Panc1 (cell line): ENCODE data around the gene ZC3H18. TPM values are rescaled to one million over a fixed set of nuclear protein-coding genes. Genes with fewer than 3 reads are reported as not detected.

ENCODE experiments used
- ATAC-seq: fragments of 200-7000 bp; cut with Tn5 transposase; 2 replicates; pipeline ENCODE4 v1.9.1; 2020; ENCODE audit warnings: mild to moderate bottlenecking, moderate library complexity
- BruUV-seq: library from RNA; stranded (reverse); fragments of 400-500 nt; replicated peaks from 2 replicates; lab custom pipeline; 2021; lab: Mats Ljungman, UMichigan
- CTCF ChIA-PET: fragments of 300-600 bp; sonication (Branson Sonifier 250); formaldehyde crosslinking; loops from one replicate; lab custom pipeline; 2022; ENCODE audit warnings: antibody characterized with exemption; lab: Charles Lee
- POLR2A ChIA-PET: fragments of 300-600 bp; sonication (Branson Sonifier 250); formaldehyde crosslinking; loops from one replicate; lab custom pipeline; 2022; ENCODE audit warnings: antibody characterized with exemption; lab: Charles Lee
- DNase-seq: peaks from one replicate; pipeline ENCODE4 v3.0.0-alpha.2; 2010; ENCODE audit warnings: low read depth, low spot score
- H3K27ac ChIP-seq: 2 replicates; pipeline ENCODE4 v1.5.1; 2011; ENCODE audit warnings: mild to moderate bottlenecking, low read length, inconsistent platforms
- H3K27me3 ChIP-seq: fragments of 200-500 bp; sonication (Bioruptor generic); 2 replicates; pipeline ENCODE4 v1.6.0; 2014; ENCODE audit warnings: low read length, inconsistent platforms; ENCODE audit not compliant: control insufficient read depth, insufficient read depth
- H3K36me3 ChIP-seq: fragments of 200-500 bp; sonication (Bioruptor generic); 2 replicates; pipeline ENCODE4 v1.5.1; 2014; ENCODE audit warnings: inconsistent platforms, mild to moderate bottlenecking, low read length, moderate library complexity; ENCODE audit not compliant: control insufficient read depth, insufficient read depth
- H3K4me1 ChIP-seq: 2 replicates; pipeline ENCODE4 v1.5.1; 2011; ENCODE audit warnings: inconsistent platforms, mild to moderate bottlenecking, low read length, moderate library complexity; ENCODE audit not compliant: control insufficient read depth, insufficient read depth
- H3K4me3 ChIP-seq, 2 experiments: 2 replicates each; pipeline ENCODE4 v1.5.1; 2011 to 2012; ENCODE audit warnings: low read depth in 2 of 2, low read length in 2 of 2, mild to moderate bottlenecking in 2 of 2, inconsistent platforms in 1 of 2, moderate library complexity in 1 of 2
- H3K9me3 ChIP-seq: fragments of 200-500 bp; sonication (Bioruptor generic); 2 replicates; pipeline ENCODE4 v1.5.1; 2014; ENCODE audit warnings: low read depth, mild to moderate bottlenecking, inconsistent platforms, low read length, moderate library complexity; ENCODE audit not compliant: control insufficient read depth, insufficient read depth
- CTCF ChIP-seq: fragments of 450-650 bp; IDR thresholded peaks from 2 replicates; pipeline ENCODE4 v1.5.1; 2017; ENCODE audit warnings: mild to moderate bottlenecking
- POLR2AphosphoS5 ChIP-seq: IDR thresholded peaks from 2 replicates; pipeline ENCODE4 v1.6.1; 2012; ENCODE audit warnings: mild to moderate bottlenecking, low read depth, low read length, moderate library complexity
- REST ChIP-seq, 2 experiments: IDR thresholded peaks; 2 replicates each; pipeline ENCODE4 v1.6.1; 2011 to 2012; ENCODE audit warnings: low read depth in 2 of 2, control low read depth in 1 of 2, low read length in 1 of 2, mild to moderate bottlenecking in 1 of 2, moderate library complexity in 1 of 2; ENCODE audit not compliant: insufficient read depth in 1 of 2
- SIN3A ChIP-seq: IDR thresholded peaks from 2 replicates; pipeline ENCODE4 v1.6.1; 2012; ENCODE audit warnings: low read depth, mild to moderate bottlenecking, low read length, moderate library complexity, borderline replicate concordance; ENCODE audit not compliant: insufficient read depth
- TCF7L2 ChIP-seq: IDR thresholded peaks from 2 replicates; pipeline ENCODE4 v1.6.1; 2011; ENCODE audit warnings: mild to moderate bottlenecking, low read depth, low read length, inconsistent platforms
- in situ Hi-C: cut with HindIII; loops from 2 replicates; pipeline ENCODE4 v1.10.0; 2016; ENCODE audit warnings: low sequenced_read_pairs, low pct_unique_long_range_greater_than_20kb
- intact Hi-C: fragments of 100-400 bp; cut with micrococcal nuclease; formaldehyde crosslinking; loops from one replicate; pipeline ENCODE4 v1.10.0; 2022; ENCODE audit not compliant: unreplicated experiment
- total RNA-seq: library from RNA; stranded (reverse); gene quantifications from one replicate; pipeline ENCODE4 v1.2.1, GENCODE V29; 2021; ENCODE audit not compliant: unreplicated experiment

The ZC3H18 gene
- total RNA-seq, 1 experiment from 2014 or later = 45.9 TPM

GRCh38 chr16:88622125-88622524, 51.9 kb downstream of the ZC3H18 start:
- Histone ChIP-seq H3K36me3 (no peaks in the 10 kb centered on the region), H3K4me1 (no peaks in the 10 kb centered on the region), H3K27ac (no peak overlapping the region), H3K9me3 (no peaks in the 10 kb centered on the region), H3K27me3 (no peaks in the 10 kb centered on the region), H3K4me3 (no peak overlapping the region)
- no peak for TF ChIP-seq POLR2AphosphoS5
- TF ChIP-seq REST (IDR thresholded peaks at IDR 0.05; ENCODE audit: insufficient read depth in 1 of 2, low read depth in 2 of 2, low read length in 1 of 2) = no peak
- no peak for TF ChIP-seq SIN3A
- TF ChIP-seq CTCF = no peak
- TF ChIP-seq TCF7L2 = no peak
- ChIA-PET POLR2A (no interaction called here), CTCF (no interaction called here)
- no TSS peak for BruUV-seq
- DNase-seq (no peak), ATAC-seq (no peak)
- intact Hi-C loops = no loop called here
- in situ Hi-C loops = no loop called here

GRCh38 chr16:88622866-88623265, 52.7 kb downstream of the ZC3H18 start:
- Histone ChIP-seq H3K4me1 (no peaks in the 10 kb centered on the region), H3K27me3 (no peaks in the 10 kb centered on the region), H3K27ac (no peak overlapping the region), H3K9me3 (no peaks in the 10 kb centered on the region), H3K36me3 (no peaks in the 10 kb centered on the region), H3K4me3 (no peak overlapping the region)
- ChIA-PET CTCF (no interaction called here), POLR2A (no interaction called here)
- BruUV-seq = no TSS peak
- TF ChIP-seq SIN3A (no peak), CTCF (no peak), REST (IDR thresholded peaks at IDR 0.05; ENCODE audit: insufficient read depth in 1 of 2, low read depth in 2 of 2, low read length in 1 of 2) (no peak), TCF7L2 (no peak), POLR2AphosphoS5 (no peak)
- intact Hi-C loops (no loop called here), in situ Hi-C loops (no loop called here)
- ATAC-seq (no peak), DNase-seq (no peak)
